ENCODE measurements around the gene LAPTM5. TPM values are rescaled to one million over a fixed set of nuclear protein-coding genes. Genes with fewer than 3 reads are reported as not detected.

The LAPTM5 gene
- total and polyA plus RNA-seq, 7 donors, result 3.0 to 14.5 (median 13.1) TPM

DNA sequence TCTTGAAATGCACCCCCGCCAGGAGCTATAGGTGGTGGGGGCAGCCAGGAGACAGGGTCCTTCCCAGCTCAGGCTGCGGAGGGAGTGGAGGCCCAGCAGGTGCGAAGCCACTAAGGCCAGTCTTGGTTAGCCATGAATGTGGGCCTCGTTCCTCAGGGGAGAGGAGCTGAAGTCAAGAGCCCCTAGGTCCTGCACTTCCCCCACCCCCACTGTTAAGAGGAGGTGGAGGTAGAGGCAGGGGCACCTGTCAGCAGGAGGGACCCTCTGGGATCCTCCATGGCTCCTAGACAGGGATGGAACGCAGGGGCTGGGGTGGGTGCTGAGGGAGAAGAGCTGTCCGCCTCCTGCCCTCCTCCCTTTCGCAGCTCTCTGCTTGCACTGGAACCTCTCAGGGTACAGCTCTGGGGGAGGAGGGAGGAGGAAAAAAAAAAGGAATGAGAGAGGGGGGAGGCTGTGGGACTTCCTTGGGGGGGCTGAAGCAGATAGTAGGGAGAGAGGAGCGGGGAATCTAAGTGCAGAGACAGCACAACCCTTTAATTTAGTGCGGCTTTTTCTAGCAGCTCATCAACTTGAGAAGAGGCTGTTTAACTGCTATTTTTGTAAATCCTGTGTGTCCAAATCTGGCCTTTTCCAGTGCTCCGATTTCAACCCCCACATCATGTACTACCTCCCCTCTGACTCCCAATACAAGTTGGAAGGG is 71.2 kb downstream of the LAPTM5 start:
- Histone ChIP-seq H3K4me3 (no peak overlapping the region), H3K27ac (no peak overlapping the region), H3K4me1 (no peaks in the 10 kb centered on the region), H3K9me3 (no peaks in the 10 kb centered on the region), H3K36me3 (ENCODE audit: insufficient read depth in 1 of 2, low read depth in 1 of 2) (no peaks in the 10 kb centered on the region), H3K27me3 (ENCODE audit: insufficient read depth in 3 of 3, low read length in 2 of 3) (peaks cover 0 to 42% (median 12%) of the 10 kb centered on the region in 3 donors)
- ATAC-seq, result no peak
- DNase-seq, result peak in 1 of 2 donors; percentile 19
- TF ChIP-seq, protein P1, sequence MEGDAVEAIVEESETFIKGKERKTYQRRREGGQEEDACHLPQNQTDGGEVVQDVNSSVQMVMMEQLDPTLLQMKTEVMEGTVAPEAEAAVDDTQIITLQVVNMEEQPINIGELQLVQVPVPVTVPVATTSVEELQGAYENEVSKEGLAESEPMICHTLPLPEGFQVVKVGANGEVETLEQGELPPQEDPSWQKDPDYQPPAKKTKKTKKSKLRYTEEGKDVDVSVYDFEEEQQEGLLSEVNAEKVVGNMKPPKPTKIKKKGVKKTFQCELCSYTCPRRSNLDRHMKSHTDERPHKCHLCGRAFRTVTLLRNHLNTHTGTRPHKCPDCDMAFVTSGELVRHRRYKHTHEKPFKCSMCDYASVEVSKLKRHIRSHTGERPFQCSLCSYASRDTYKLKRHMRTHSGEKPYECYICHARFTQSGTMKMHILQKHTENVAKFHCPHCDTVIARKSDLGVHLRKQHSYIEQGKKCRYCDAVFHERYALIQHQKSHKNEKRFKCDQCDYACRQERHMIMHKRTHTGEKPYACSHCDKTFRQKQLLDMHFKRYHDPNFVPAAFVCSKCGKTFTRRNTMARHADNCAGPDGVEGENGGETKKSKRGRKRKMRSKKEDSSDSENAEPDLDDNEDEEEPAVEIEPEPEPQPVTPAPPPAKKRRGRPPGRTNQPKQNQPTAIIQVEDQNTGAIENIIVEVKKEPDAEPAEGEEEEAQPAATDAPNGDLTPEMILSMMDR (IDR thresholded peaks at IDR 0.05), result no peak
- WGBS, 3 donors, result 54 to 68% (median 58%) methylated on average over 10 of the region's 10 CpGs
- intact Hi-C loops (cut with DNase I), result no loop called here

DNA sequence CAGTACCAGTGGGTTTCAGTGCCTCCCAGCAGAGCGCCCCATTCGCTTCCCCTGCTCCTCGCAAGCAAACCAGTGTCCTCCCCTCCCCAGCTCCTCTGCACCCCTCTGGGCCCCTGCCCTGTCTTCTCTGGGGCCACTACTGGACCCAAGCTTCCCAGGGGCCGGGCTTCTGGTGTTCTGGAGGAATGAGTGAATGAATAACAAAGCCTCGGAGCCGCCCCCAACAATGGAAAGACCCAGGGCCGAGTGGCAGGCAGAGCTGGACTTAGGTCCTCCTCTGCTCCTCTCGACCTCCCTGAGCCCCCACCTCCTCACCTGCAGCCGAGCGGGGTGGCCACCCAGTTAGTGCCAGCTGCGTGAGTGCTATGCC is 71.8 kb downstream of the LAPTM5 start:
- 49 to 56% (median 52%) methylated on average over 11 of the region's 11 CpGs for WGBS, 3 donors
- intact Hi-C loops (cut with DNase I), result no loop called here

DNA sequence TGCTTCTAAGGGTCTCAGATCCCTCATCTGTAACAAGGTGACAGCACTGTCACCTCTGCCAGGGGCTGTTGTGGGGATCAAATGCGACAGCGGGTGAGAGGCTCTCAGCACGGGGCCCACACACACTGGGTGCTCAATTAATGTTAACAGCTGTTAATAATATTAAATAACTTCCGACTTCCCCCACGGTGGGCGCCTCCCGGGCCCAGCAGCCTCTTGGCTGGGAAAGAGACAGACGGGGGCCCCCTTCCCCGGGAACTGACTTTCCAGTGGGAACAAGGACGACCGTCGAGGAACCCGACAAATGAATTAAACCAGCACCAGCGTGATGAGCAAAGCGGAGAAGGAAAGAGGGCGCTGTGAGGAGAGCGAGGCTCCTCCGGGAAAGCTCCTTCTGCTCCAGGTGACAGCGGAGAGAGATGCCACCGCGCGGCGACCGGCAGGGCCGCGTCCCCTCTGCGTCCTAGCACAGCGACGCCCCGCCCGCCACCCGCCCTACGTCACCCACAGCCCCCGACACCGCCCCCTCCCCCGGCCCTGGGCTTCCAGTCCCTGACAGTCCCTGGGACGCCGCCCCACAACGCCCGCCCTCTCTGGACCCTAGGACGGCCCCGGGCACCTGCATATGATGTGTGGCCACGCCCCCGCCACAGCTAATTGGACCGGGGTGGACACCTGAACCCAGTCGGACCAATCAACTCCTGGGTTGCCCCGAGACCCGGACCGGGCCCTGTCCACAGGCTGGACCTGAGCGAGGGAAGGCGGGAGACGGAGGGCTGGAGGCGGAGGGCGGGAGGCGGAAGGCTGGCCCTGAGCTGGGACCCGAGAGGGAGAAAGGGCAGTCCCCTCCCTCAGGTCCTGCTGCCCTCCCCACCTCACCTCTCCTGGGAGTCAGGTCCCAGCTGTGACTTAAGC is 72.4 kb downstream of the LAPTM5 start:
- intact Hi-C loops (cut with DNase I), result no loop called here
- peak in 1 of 2 donors; percentile 52 for DNase-seq
- ATAC-seq, result peak in 3 of 4 donors; percentile 39 to 60 (median 56)
- TF ChIP-seq, protein P1 (IDR thresholded peaks at IDR 0.05), result no peak
- Histone ChIP-seq H3K27ac (no peak overlapping the region), H3K4me3 (peak overlapping the region; percentile 10), H3K36me3 (ENCODE audit: insufficient read depth in 1 of 2, low read depth in 1 of 2) (no peaks in the 10 kb centered on the region), H3K4me1 (no peaks in the 10 kb centered on the region), H3K27me3 (ENCODE audit: insufficient read depth in 3 of 3, low read length in 2 of 3) (peaks cover 0 to 43% (median 12%) of the 10 kb centered on the region in 3 donors), H3K9me3 (no peaks in the 10 kb centered on the region)
- WGBS, 3 donors, result 6 to 10% (median 9%) methylated on average over 34 to 56 of the region's 56 CpGs

More for the DNA sequence above, 71.8 kb downstream of the LAPTM5 start:
- H3K27ac ChIP-seq, result no peak overlapping the region
- H3K36me3 ChIP-seq (ENCODE audit: insufficient read depth in 1 of 2, low read depth in 1 of 2), result no peaks in the 10 kb centered on the region
- no peaks in the 10 kb centered on the region for H3K9me3 ChIP-seq
- DNase-seq (peak in 1 of 2 donors; percentile 43), ATAC-seq (no peak)
- peaks cover 0 to 42% (median 12%) of the 10 kb centered on the region in 3 donors for H3K27me3 ChIP-seq (ENCODE audit: insufficient read depth in 3 of 3, low read length in 2 of 3)
- H3K4me1 ChIP-seq, result no peaks in the 10 kb centered on the region
- TF ChIP-seq, protein P1 (IDR thresholded peaks at IDR 0.05), result no peak
- no peak overlapping the region for H3K4me3 ChIP-seq

DNA sequence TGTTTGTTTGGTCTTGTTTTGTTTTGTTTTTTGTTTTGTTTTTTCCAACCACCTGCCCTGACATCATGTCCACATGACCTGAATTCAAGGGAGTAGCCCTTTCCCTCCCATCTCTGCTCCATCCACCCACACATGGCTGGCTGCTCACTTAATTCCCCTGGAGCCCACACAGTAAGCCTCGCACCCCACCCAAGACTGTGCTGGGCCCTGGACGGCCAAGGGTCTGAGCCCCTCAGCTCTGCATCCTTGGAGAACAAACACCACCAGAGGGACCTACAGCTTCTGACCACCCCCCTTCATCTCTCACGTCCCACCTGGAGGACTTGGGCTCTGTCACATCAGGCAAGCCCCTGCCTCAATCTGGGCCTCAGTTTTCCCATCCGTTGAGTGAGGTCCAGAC is 73.3 kb downstream of the LAPTM5 start:
- intact Hi-C loops (cut with DNase I), result no loop called here
- Histone ChIP-seq H3K4me3 (no peak overlapping the region), H3K27ac (no peak overlapping the region), H3K4me1 (no peaks in the 10 kb centered on the region), H3K36me3 (ENCODE audit: insufficient read depth in 1 of 2, low read depth in 1 of 2) (no peaks in the 10 kb centered on the region), H3K9me3 (no peaks in the 10 kb centered on the region), H3K27me3 (ENCODE audit: insufficient read depth in 3 of 3, low read length in 2 of 3) (peaks cover 0 to 46% (median 12%) of the 10 kb centered on the region in 3 donors)
- peak in 1 of 2 donors; percentile 34 for DNase-seq
- ATAC-seq, result no peak
- 83 to 88% (median 86%) methylated on average over 4 of the region's 4 CpGs for WGBS, 3 donors
- TF ChIP-seq, protein P1 (IDR thresholded peaks at IDR 0.05), result no peak

Measured in psoas muscle (tissue), 8 donors.